ENCODE data around the gene AGBL5. TPM values are rescaled to one million over a fixed set of nuclear protein-coding genes. Genes with fewer than 3 reads are reported as not detected.

The AGBL5 gene
- total RNA-seq (2014; rRNA removed; shearing (Covaris generic)), result 41.4 and 44.3 TPM in 2 replicates

GRCh38 chr2:27050996-27051901, at the start of gene AGBL5:
TSS of gene AGBL5 (plus strand) at chr2:27051668. CDS start at chr2:27052959, 1,291 bp downstream.
- DNase-seq (ENCODE audit: low spot score), result peak; percentile 93

GRCh38 chr2:27001950-27002349, 49.5 kb upstream of the AGBL5 start:
- DNase-seq (ENCODE audit: low spot score), result peak; percentile 46

GRCh38 chr2:27003007-27003406, 48.5 kb upstream of the AGBL5 start:
- no peak for DNase-seq (ENCODE audit: low spot score)

GRCh38 chr2:27003857-27004256, 47.6 kb upstream of the AGBL5 start:
- peak; percentile 62 for DNase-seq (ENCODE audit: low spot score)

GRCh38 chr2:27006602-27007415, 44.7 kb upstream of the AGBL5 start:
- no peak for DNase-seq (ENCODE audit: low spot score)

GRCh38 chr2:27007416-27008374, 43.8 kb upstream of the AGBL5 start:
- DNase-seq (ENCODE audit: low spot score), result no peak

GRCh38 chr2:27008678-27009077, 42.8 kb upstream of the AGBL5 start:
- DNase-seq (ENCODE audit: low spot score), result no peak

- DNase-seq (ENCODE audit: low spot score), result no peak
Measured at GRCh38 chr2:27009083-27009482, 42.4 kb upstream of the AGBL5 start.

- no peak for DNase-seq (ENCODE audit: low spot score)
Measured at GRCh38 chr2:27009716-27010115, 41.8 kb upstream of the AGBL5 start.

- DNase-seq (ENCODE audit: low spot score), result no peak
Measured at GRCh38 chr2:27010139-27010538, 41.3 kb upstream of the AGBL5 start.

- no peak for DNase-seq (ENCODE audit: low spot score)
Measured at GRCh38 chr2:27013738-27014137, 37.7 kb upstream of the AGBL5 start.

GRCh38 chr2:27014771-27015433, 36.6 kb upstream of the AGBL5 start:
- no peak for DNase-seq (ENCODE audit: low spot score)

GRCh38 chr2:27016801-27017325, 34.6 kb upstream of the AGBL5 start:
- DNase-seq (ENCODE audit: low spot score), result peak; percentile 86

- no peak for DNase-seq (ENCODE audit: low spot score)
Measured at GRCh38 chr2:27018142-27018541, 33.3 kb upstream of the AGBL5 start.

GRCh38 chr2:27019459-27019858, 32.0 kb upstream of the AGBL5 start:
- no peak for DNase-seq (ENCODE audit: low spot score)

GRCh38 chr2:27019931-27020855, 31.3 kb upstream of the AGBL5 start:
- DNase-seq (ENCODE audit: low spot score), result no peak

GRCh38 chr2:27021253-27022049, 30.0 kb upstream of the AGBL5 start:
- DNase-seq (ENCODE audit: low spot score), result peak; percentile 56

GRCh38 chr2:27023740-27024139, 27.7 kb upstream of the AGBL5 start:
- DNase-seq (ENCODE audit: low spot score), result no peak

GRCh38 chr2:27024188-27024587, 27.3 kb upstream of the AGBL5 start:
- DNase-seq (ENCODE audit: low spot score), result no peak
